Measurements from ENCODE around the gene SLC37A1. TPM values are rescaled to one million over a fixed set of nuclear protein-coding genes. Genes with fewer than 3 reads are reported as not detected.

The SLC37A1 gene
- total RNA-seq, 1 experiment from 2014 or later: 38.3 TPM

DNA sequence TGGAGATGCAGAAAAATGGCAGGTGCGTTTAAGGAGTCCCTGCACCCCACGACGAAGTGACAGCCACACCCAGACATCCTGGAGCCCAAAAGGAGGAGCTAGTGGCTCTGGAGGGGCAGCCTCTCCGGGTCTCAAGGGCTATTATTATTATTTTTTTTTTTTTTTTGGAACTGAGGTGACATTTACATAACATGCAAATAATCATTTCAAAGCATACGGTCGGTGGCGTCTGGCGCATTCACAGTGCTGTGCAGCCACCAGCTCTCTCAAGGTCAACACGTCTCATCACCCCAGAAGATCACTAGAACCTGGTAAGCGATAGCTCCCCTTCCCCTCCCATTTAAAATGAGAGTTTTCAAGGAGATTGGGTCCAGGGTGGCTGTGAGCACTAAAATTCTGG is 72.2 kb downstream of the SLC37A1 start:
- Histone ChIP-seq H3K9ac (ENCODE audit: low read length) (no peak overlapping the region), H3F3A (ENCODE audit: low read length, unreplicated experiment) (no peaks in the 10 kb centered on the region), H3K4me2 (ENCODE audit: low read length) (no peak overlapping the region), H3K79me2 (ENCODE audit: low read length) (no peaks in the 10 kb centered on the region), H3K27ac (ENCODE audit: low read length) (no peak overlapping the region), H3K9me3 (ENCODE audit: low read length) (no peaks in the 10 kb centered on the region), H2AFZ (ENCODE audit: low read length) (no peak overlapping the region), H3K4me1 (ENCODE audit: insufficient read depth, low read length) (no peaks in the 10 kb centered on the region), H3K9me2 (replicated peaks; ENCODE audit: low read length) (no peaks in the 10 kb centered on the region), H4K20me1 (ENCODE audit: low read length) (no peaks in the 10 kb centered on the region), H3K27me3 (ENCODE audit: low read length) (no peaks in the 10 kb centered on the region), H3K36me3 (ENCODE audit: low read depth, low read length) (no peaks in the 10 kb centered on the region), H3K4me3 (ENCODE audit: low read length) (no peak overlapping the region)
- POLR2A ChIA-PET (ENCODE audit: unreplicated experiment): no interaction called here
- BruUV-seq (replicated peaks): no TSS peak
- ATAC-seq (no peak), DNase-seq (no peak)
- intact Hi-C loops (cut with micrococcal nuclease): no loop called here
- TF ChIP-seq CTCF (conservative IDR thresholded peaks at IDR 0.05; ENCODE audit: low read depth, low read length) (no peak), EZH2phosphoT487 (IDR thresholded peaks at IDR 0.05; ENCODE audit: borderline replicate concordance, low read length) (no peak), EZH2 (IDR thresholded peaks at IDR 0.05; ENCODE audit: low read length, unreplicated experiment) (no peak)
- CTCF ChIA-PET: no interaction called here

DNA sequence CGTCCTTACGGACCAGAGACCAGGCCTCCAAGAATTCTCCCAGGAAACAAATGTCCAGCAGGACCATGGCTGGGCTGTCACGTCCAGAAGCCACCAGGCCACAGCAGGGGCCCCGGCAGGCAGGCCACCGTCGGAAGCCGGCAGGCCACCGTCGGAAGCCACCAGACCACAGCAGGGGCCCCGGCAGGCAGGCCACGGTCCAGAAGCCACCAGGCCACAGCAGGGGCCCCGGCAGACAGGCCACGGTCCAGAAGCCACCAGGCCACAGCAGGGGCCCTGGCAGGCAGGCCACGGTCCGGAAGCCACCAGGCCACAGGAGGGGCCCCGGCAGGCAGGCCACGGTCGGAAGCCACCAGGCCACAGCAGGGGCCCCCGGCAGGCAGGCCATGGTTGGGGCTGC is 72.8 kb downstream of the SLC37A1 start:
- no peak for TF ChIP-seq EZH2 (IDR thresholded peaks at IDR 0.05; ENCODE audit: low read length, unreplicated experiment)
- no peak for TF ChIP-seq CTCF (conservative IDR thresholded peaks at IDR 0.05; ENCODE audit: low read depth, low read length)
- TF ChIP-seq EZH2phosphoT487 (IDR thresholded peaks at IDR 0.05; ENCODE audit: borderline replicate concordance, low read length): no peak
- Histone ChIP-seq H3K36me3 (ENCODE audit: low read depth, low read length) (no peaks in the 10 kb centered on the region), H3K4me2 (ENCODE audit: low read length) (no peak overlapping the region), H3K9me2 (replicated peaks; ENCODE audit: low read length) (no peaks in the 10 kb centered on the region), H2AFZ (ENCODE audit: low read length) (no peak overlapping the region), H3F3A (ENCODE audit: low read length, unreplicated experiment) (no peaks in the 10 kb centered on the region), H3K79me2 (ENCODE audit: low read length) (no peaks in the 10 kb centered on the region), H3K9me3 (ENCODE audit: low read length) (no peaks in the 10 kb centered on the region), H3K27me3 (ENCODE audit: low read length) (no peaks in the 10 kb centered on the region), H3K4me1 (ENCODE audit: insufficient read depth, low read length) (no peaks in the 10 kb centered on the region), H3K4me3 (ENCODE audit: low read length) (no peak overlapping the region), H3K27ac (ENCODE audit: low read length) (no peak overlapping the region), H3K9ac (ENCODE audit: low read length) (no peak overlapping the region), H4K20me1 (ENCODE audit: low read length) (no peaks in the 10 kb centered on the region)
- intact Hi-C loops (cut with micrococcal nuclease): no loop called here
- ChIA-PET POLR2A (ENCODE audit: unreplicated experiment) (no interaction called here), CTCF (no interaction called here)
- DNase-seq: no peak
- ATAC-seq: no peak
- BruUV-seq (replicated peaks): no TSS peak

DNA sequence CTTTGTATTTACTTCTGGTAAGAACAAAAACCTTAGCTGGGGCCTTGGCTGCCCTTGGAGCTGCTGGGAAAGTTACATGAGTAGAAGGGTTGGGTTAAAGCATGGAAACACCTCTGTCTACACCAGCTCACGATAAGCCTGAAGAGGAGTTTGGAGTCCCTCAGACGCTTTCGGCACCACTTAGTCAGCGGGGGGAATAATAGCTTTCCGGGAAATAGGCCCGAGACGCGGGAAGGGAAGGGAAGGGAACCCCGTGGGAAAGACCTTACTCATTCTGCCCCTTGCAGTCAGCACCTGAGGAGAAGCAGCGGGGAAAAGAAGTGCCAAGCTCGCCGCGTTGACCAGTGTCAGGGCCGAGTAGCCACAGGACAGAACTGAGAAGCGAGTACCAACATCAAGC is 73.4 kb downstream of the SLC37A1 start:
- Histone ChIP-seq H3K4me1 (ENCODE audit: insufficient read depth, low read length) (no peaks in the 10 kb centered on the region), H3K27me3 (ENCODE audit: low read length) (no peaks in the 10 kb centered on the region), H3K9ac (ENCODE audit: low read length) (no peak overlapping the region), H3K9me3 (ENCODE audit: low read length) (no peaks in the 10 kb centered on the region), H3K4me3 (ENCODE audit: low read length) (no peak overlapping the region), H4K20me1 (ENCODE audit: low read length) (no peaks in the 10 kb centered on the region), H3K9me2 (replicated peaks; ENCODE audit: low read length) (no peaks in the 10 kb centered on the region), H3K4me2 (ENCODE audit: low read length) (no peak overlapping the region), H3K27ac (ENCODE audit: low read length) (no peak overlapping the region), H2AFZ (ENCODE audit: low read length) (no peak overlapping the region), H3K79me2 (ENCODE audit: low read length) (no peaks in the 10 kb centered on the region), H3F3A (ENCODE audit: low read length, unreplicated experiment) (no peaks in the 10 kb centered on the region), H3K36me3 (ENCODE audit: low read depth, low read length) (no peaks in the 10 kb centered on the region)
- TF ChIP-seq CTCF (conservative IDR thresholded peaks at IDR 0.05; ENCODE audit: low read depth, low read length): no peak
- no peak for TF ChIP-seq EZH2phosphoT487 (IDR thresholded peaks at IDR 0.05; ENCODE audit: borderline replicate concordance, low read length)
- no peak for TF ChIP-seq EZH2 (IDR thresholded peaks at IDR 0.05; ENCODE audit: low read length, unreplicated experiment)
- no peak for DNase-seq
- ChIA-PET POLR2A (ENCODE audit: unreplicated experiment) (interaction anchor here (0.6 kb wide), 1 partner anchor 23 kb away, joined by 5 read pairs; no protein-coding TSS in a partner anchor), CTCF (no interaction called here)
- intact Hi-C loops (cut with micrococcal nuclease): no loop called here
- no peak for ATAC-seq
- no TSS peak for BruUV-seq (replicated peaks)
